Activated naive CD4-positive, alpha-beta T cell treated with anti-CD3 and anti-CD28 coated beads, Interleukin-2, amount 10 ng/mL, durations not matched to agents 7 days and 5 days (primary cell): ENCODE results near the gene CSTA.

ENCODE experiments used
- CTCF ChIA-PET: fragments of 350-600 bp; sonication (Branson Sonifier 250); formaldehyde crosslinking; loops from one replicate; lab custom pipeline; 2021; ENCODE audit warnings: antibody characterized with exemption; lab: Charles Lee
- DNase-seq: peaks from one replicate; pipeline ENCODE4 v3.0.0-alpha.2; 2020
- H3K27ac Mint-ChIP-seq: one replicate; pipeline ENCODE4 v1.8.0; 2021; ENCODE audit warnings: mild to moderate bottlenecking, moderate library complexity, mixed read lengths
- H3K27me3 Mint-ChIP-seq: one replicate; pipeline ENCODE4 v1.8.0; 2021; ENCODE audit warnings: mild to moderate bottlenecking, mixed read lengths
- H3K36me3 Mint-ChIP-seq: one replicate; pipeline ENCODE4 v1.8.0; 2021; ENCODE audit warnings: mixed read lengths
- H3K4me1 Mint-ChIP-seq: one replicate; pipeline ENCODE4 v1.8.0; 2021; ENCODE audit warnings: mixed read lengths
- H3K4me3 Mint-ChIP-seq: one replicate; pipeline ENCODE4 v1.8.0; 2021; ENCODE audit warnings: mild to moderate bottlenecking, moderate library complexity, mixed read lengths
- H3K9me3 Mint-ChIP-seq: one replicate; pipeline ENCODE4 v1.8.0; 2021; ENCODE audit warnings: mixed read lengths

The CSTA gene

DNA sequence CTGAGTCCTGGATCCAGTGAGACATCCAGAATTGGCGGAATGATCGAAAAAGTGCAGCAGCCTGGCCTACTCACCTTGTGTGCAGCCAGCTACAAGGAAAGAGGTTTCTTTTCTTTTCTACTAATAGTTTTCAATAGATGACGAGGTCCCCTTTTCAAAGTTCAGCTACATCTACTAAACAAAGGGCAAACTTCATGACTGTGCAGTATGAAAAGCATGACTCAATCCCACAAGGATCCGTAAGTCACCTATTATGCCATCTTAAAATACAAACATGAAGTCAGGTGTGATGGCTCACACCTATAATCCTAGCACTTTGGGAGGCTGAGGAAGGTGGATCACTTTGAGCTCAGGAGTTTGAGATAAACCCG lies 41.3 kb downstream of the CSTA start:
- CTCF ChIA-PET = no interaction called here
- Mint-ChIP-seq H3K4me3 (no peak overlapping the region), H3K36me3 (peaks cover 33% of the 10 kb centered on the region)

GRCh38 chr3:122374034-122374433 lies 49.0 kb downstream of the CSTA start:
- Mint-ChIP-seq H3K27me3 (no peaks in the 10 kb centered on the region), H3K4me1 (peaks cover 10% of the 10 kb centered on the region), H3K27ac (no peak overlapping the region), H3K36me3 (peaks cover 20% of the 10 kb centered on the region), H3K9me3 (no peaks in the 10 kb centered on the region), H3K4me3 (no peak overlapping the region)
- no peak for DNase-seq
- CTCF ChIA-PET = no interaction called here

More for the DNA sequence above, 41.3 kb downstream of the CSTA start:
- peaks cover 7% of the 10 kb centered on the region for H3K4me1 Mint-ChIP-seq
- DNase-seq = no peak
- H3K9me3 Mint-ChIP-seq = no peaks in the 10 kb centered on the region
- no peak overlapping the region for H3K27ac Mint-ChIP-seq
- H3K27me3 Mint-ChIP-seq = no peaks in the 10 kb centered on the region

DNA sequence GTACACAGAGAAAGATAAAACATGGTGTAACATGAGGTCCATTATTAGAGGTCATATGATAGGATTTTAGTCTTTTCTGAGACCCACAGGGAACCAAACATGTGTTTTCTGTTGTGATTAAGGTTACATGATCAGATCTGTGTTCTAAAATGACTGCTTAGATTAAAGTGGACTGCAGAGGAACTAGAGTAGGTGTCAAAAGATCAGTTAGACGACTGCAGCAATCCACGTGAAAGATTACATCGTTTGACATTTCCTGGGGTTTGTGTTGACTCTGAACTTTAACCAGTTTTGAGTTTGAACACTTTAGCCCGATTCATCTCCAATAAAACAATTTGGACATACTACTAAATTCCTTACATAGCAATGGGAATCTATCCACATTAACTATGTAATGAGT lies 52.9 kb downstream of the CSTA start:
- Mint-ChIP-seq H3K9me3 (no peaks in the 10 kb centered on the region), H3K27ac (no peak overlapping the region), H3K4me1 (peaks cover 43% of the 10 kb centered on the region), H3K27me3 (no peaks in the 10 kb centered on the region), H3K4me3 (no peak overlapping the region), H3K36me3 (peaks cover 11% of the 10 kb centered on the region)
- DNase-seq = no peak
- CTCF ChIA-PET = interaction anchor here (2.2 kb wide), 1 partner anchor 15 kb away, joined by 6 read pairs; no protein-coding TSS in a partner anchor

DNA sequence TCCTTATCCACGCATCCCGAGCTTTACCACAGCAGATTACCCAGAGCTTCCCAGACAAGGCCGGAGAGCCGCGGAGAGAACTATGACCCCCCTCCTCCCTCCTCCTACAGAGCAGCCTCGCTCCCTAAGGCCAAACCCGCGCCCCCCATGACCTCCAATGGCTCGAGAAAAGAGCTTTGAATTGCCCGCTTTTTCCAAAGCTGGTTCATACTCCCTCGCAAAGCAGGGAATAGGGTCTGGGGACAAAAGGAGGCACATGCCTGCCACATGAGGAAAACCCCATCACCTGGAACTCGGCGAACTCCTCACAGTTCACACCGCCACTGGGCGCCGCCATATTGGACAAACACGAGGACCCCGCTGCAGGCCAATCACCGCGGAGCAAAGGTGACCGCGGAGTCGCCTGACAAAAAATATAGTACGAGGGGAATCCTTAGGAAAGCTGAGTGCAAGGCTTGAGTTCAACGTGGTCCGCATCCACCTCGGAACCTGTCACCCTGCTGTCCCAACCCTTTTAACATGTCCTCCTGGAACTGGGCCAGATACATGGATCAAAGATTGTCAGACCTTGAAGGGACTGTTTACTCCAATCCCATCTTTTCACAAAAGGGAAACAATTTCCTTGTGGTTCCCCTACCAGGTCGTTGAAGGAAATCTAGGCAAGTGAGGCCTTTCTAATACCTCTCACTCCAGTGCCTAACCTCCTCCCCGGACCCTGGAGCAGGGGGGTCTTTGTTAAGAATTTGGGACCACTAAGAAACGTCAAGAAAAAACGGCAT lies 58.0 kb downstream of the CSTA start, which contains the start of gene MIX23:
TSS of gene MIX23 (minus strand) at position 344 of the 779 bp plus-strand sequence. CDS start at position 337, 7 bp downstream.
- Mint-ChIP-seq H3K4me1 (peaks cover 75% of the 10 kb centered on the region), H3K4me3 (peak within 1 kb of the TSS; percentile 93), H3K36me3 (peaks cover 15% of the 10 kb centered on the region), H3K9me3 (no peaks in the 10 kb centered on the region), H3K27ac (peak within 1 kb of the TSS; percentile 96), H3K27me3 (no peaks in the 10 kb centered on the region)
- CTCF ChIA-PET = interaction anchor here (1.0 to 1.1 kb wide), 2 partner anchors 11 to 76 kb away, joined by 3 read pairs; no protein-coding TSS in a partner anchor
- peak; percentile 91 for DNase-seq

DNA sequence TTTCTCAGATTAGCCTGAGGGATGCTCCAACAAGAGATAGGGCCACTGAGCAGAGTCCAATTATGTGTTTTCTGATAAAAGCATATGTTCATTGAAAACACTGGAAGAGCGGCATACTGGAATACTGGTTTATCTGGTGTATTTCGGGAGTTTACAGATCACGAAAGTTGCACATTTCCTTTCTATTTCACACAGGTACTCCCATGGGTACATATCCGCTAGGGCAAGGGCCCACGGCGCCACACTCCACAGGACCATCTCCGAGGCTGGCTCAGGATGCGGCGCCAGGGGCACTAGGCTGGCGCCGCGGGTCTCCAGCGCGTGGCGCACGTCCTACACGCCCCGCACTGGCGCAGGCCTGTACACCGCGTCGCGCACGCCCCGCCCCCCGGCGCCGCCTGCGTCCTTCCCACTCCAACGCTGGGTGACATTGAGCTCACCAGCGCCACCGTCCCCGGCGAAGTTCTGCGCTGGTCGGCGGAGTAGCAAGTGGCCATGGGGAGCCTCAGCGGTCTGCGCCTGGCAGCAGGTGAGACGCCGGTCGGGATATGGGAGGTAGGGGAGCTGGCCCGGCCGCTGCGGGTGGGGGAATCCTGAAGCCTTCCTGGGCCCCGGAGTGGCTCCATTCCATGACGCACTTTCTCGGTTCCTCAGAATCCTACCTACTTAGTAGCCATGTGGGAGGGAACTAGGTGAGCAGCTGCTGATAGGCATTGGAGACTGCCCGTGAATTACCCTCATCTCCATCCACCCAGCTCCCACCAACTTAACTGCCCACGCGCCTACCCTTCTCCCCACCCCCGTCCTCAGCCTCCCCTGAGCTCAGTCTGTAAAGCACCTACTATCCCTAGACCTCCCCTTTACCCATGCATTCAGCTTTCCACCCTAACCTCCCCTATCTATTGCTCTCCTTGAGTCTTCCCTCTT lies 59.0 kb downstream of the CSTA start, which contains the start of gene FAM162A:
TSS of gene FAM162A (plus strand) at position 412 of the 927 bp plus-strand sequence. CDS start at position 496, 84 bp downstream.
- CTCF ChIA-PET = interaction anchor here (0.9 to 2.3 kb wide), 18 partner anchors 9 to 839 kb away, joined by 3 to 16 read pairs (median 5); partner anchors contain the start of genes POLQ and WDR5B
- Mint-ChIP-seq H3K36me3 (peaks cover 15% of the 10 kb centered on the region), H3K4me1 (peaks cover 72% of the 10 kb centered on the region), H3K9me3 (no peaks in the 10 kb centered on the region), H3K27ac (peak within 1 kb of the TSS; percentile 96), H3K4me3 (peak within 1 kb of the TSS; percentile 93), H3K27me3 (no peaks in the 10 kb centered on the region)
- DNase-seq = peak; percentile 96

DNA sequence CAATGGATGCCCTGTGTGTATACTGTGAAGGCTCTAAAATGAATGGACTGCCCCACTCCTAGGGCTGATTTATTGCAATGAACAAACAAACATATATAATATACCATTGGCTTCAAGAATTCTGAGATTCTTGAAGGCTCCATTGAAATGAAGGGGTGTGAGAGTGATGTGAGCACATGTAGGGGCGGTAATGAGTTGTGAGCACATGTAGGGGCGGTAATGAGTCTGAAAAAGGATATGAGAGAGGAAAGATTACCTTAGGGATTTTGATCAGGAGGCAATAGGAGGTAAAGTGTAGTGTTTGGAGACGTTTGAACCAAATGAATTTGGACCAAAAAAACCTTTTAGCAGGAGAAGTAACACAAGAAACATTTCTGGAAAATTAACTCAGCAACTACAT lies 62.7 kb downstream of the CSTA start:
- no peaks in the 10 kb centered on the region for H3K27me3 Mint-ChIP-seq
- CTCF ChIA-PET = no interaction called here
- H3K4me3 Mint-ChIP-seq = no peak overlapping the region
- peaks cover 15% of the 10 kb centered on the region for H3K36me3 Mint-ChIP-seq
- H3K9me3 Mint-ChIP-seq = no peaks in the 10 kb centered on the region
- H3K27ac Mint-ChIP-seq = no peak overlapping the region
- no peak for DNase-seq
- H3K4me1 Mint-ChIP-seq = peaks cover 44% of the 10 kb centered on the region

- H3K9me3 Mint-ChIP-seq = no peaks in the 10 kb centered on the region
- no peak for DNase-seq
- H3K27ac Mint-ChIP-seq = no peak overlapping the region
- H3K27me3 Mint-ChIP-seq = no peaks in the 10 kb centered on the region
- H3K4me1 Mint-ChIP-seq = peaks cover 41% of the 10 kb centered on the region
- peaks cover 17% of the 10 kb centered on the region for H3K36me3 Mint-ChIP-seq
- H3K4me3 Mint-ChIP-seq = no peak overlapping the region
- CTCF ChIA-PET = interaction anchor here (0.7 to 1.6 kb wide), 2 partner anchors 290 to 596 kb away, joined by 3 to 11 read pairs; partner anchors contain the start of gene PARP14
Observed at GRCh38 chr3:122389197-122389596, 64.1 kb downstream of the CSTA start.

DNA sequence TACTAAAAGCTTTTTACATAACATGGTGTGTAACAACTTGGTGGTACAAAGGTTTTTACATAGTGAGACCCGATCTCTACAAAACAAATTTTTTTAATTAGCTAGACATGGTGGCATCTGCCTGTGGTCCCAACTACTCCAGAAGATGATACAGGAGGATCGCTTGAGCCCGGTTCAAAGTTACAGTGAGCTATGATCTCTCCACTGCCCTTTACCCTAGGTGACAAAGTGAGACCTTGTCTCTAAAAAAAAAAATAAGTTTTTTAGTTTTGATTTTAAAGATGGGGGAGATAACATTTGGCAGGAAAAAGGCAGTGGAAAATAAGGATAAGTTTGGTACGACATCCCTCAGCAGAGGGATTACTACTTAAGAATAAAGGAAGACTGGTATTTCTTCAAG lies 64.8 kb downstream of the CSTA start:
- H3K4me3 Mint-ChIP-seq = no peak overlapping the region
- peaks cover 41% of the 10 kb centered on the region for H3K4me1 Mint-ChIP-seq
- no peaks in the 10 kb centered on the region for H3K27me3 Mint-ChIP-seq
- no peak for DNase-seq
- peaks cover 14% of the 10 kb centered on the region for H3K36me3 Mint-ChIP-seq
- CTCF ChIA-PET = interaction anchor here (1.4 to 1.6 kb wide), 2 partner anchors 84 to 290 kb away, joined by 3 to 11 read pairs; partner anchors contain the start of gene PARP14
- no peaks in the 10 kb centered on the region for H3K9me3 Mint-ChIP-seq
- no peak overlapping the region for H3K27ac Mint-ChIP-seq

- Mint-ChIP-seq H3K36me3 (peaks cover 18% of the 10 kb centered on the region), H3K27me3 (no peaks in the 10 kb centered on the region), H3K27ac (no peak overlapping the region), H3K9me3 (no peaks in the 10 kb centered on the region), H3K4me3 (no peak overlapping the region), H3K4me1 (peaks cover 42% of the 10 kb centered on the region)
- CTCF ChIA-PET = interaction anchor here (1.4 to 1.6 kb wide), 2 partner anchors 85 to 289 kb away, joined by 3 to 11 read pairs; partner anchors contain the start of gene PARP14
- no peak for DNase-seq
Observed at GRCh38 chr3:122390665-122391064, 65.6 kb downstream of the CSTA start.
